HG03139 (cell line): Measurements from ENCODE around the gene C1orf167.
A peak's percentile ranks its signal among the peaks of the same experiment; 100 is the strongest.

ENCODE experiments used
- ATAC-seq: cut with Tn5 transposase; IDR thresholded peaks from one replicate; pipeline ENCODE4 v1.9.1; 2021; ENCODE audit not compliant: unreplicated experiment

Gene C1orf167, protein sequence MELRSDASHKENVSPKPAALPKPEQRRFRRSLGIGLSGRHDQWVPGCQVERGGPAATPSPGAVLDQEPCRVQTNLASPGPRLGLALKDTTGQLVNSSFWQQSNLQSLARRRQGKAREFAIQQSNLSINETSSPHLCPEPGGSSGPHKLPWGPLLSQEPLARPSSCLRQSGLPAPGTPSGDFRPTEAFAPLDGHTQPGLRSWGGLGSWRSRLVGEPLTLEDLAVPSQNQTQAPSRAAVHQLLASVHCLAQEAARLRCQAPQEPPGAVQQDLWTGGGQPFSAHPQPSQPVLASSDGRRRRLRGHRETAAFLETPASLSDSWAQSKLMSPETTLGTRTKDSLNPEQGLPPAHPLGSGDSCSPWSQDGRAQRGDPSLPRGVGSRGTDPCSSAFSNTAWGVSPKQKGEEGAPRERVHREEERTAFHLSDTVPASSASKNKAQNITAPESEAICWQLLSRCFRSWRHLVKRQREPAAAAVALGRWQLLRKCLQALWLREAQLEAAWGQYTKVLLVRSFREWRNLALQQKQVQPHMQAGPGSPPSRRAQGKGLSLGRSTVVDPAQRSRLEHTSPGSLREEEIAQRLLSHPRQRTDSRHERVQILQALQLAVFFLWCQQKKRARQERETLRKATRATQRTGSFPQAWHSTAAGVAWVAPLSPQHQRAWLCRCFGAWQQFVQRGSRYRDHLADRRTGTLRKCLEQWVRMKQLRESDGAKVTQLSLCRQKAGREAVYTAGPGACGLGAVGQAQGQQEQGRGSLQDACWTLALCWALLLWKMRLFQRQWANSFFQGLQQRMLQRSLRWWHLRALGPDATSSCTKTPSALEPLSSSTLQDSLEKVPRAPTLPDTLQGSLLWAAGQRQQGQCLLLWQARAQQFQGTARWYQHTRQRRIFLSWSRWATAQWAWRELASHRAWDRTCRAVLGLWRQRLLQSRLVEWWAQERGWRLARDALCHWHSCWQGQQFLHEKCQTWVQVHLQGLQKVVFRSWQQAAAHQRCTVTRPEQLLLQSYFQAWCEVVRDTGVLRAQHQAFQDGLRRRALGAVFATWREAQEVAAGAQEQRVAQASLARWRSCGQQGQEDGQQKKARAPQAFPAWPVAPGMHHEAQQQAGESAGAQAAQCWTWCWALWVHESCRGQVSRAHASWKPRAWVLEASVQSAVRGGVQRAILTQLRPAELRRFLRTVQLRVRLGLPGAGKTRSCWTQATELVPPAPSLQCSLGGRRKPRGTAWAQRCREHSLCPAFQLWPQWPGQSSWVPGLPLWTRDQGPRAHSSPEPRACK (N-terminal part only)

DNA sequence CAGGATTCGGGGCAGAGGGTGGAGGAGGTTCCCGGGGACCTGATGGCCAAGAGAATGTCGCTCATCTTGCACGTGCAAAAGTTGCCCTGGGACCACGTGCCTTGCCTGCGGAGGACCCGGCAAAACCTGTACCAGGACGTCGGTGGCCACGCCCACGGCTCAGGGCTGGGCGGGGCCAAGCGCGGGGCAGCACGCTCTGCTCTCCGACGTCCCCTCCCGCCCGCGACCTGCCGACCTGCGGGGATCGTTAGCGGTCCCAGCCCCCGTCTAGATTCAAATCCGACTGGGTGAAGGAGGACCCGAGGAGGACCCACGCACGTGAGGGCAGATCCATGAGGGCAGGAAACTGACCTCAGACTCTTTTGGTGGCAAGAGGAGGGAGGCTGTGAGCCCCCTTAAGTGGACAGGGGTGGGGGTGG, at the start of gene C1orf167:
Gene C1orf167, plus strand, starts transcription at position 206 of the 419 bp plus-strand sequence. CDS start 2,208 bp downstream, outside the sequence.
- ATAC-seq = no peak

DNA sequence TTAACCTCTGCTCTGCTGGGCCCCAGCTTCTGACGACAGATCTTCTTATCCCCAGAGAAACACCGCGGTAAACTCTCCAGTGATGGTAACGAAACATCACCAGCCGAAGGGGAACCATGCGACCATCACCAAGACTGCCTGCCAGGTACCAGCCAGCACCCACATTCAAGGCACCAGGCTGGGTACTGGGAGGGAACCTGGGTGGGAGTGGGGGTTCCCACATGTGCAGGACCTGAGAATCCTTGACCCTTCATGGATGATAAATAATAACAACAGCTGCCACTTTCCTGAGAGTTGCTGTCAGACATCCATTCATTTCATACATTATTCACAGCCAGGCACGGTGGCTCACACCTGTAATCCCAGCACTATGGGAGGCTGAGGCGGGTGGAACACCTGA, 49.7 kb upstream of the C1orf167 start:
- no peak for ATAC-seq

DNA sequence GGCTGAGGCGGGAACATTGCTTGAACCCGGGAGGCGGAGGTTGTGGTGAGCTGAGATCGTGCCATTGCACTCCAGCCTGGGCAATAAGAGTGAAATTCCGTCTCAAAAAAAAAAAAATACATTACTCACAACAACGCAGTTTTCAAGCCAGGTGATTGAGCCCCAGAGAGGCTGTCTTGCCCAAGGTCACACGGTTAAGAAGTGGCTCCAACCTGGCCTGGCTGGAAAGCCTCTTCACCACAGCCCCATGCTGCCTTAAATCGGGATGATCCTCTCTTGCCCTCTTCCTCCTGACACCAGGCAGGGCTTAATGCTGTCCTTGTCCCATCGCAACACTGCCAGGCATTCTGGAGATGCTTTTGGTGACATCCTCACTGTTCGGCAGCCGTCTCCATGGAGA, 48.9 kb upstream of the C1orf167 start:
- no peak for ATAC-seq

DNA sequence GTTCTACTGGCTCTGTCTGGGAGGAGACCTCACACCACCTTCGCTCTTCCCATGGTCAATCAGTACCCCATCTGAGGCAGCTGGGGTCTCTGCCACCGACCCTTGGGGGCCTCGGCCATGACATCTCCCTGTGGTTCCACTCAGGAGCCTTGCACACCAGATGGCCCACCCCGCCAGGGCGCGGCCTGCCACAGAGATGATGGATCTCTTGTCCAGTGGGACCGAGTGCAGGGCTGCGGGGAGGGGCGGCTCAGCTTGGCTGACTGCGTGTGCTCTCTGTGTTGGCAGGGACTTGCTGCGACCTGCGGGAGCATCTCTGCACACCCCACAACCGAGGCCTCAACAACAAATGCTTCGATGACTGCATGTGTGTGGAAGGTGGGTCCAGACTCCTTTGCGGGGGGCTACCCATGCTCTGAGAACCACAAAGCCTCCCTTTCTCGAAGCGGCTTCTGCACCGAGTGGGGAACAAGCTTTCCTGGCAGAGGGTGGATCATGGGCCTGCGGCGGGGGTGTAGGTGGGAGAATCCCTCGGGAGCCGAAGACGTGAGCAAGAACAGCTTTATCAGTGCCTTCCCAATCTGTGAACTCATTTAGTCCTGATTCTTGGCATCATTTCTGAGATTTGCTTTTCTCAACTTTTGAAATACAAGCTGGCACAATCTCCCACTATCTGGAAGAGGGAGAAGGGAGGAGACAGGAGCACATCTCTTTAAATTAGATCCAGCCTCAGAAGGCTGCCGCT, 47.0 kb upstream of the C1orf167 start:
- ATAC-seq = no peak

DNA sequence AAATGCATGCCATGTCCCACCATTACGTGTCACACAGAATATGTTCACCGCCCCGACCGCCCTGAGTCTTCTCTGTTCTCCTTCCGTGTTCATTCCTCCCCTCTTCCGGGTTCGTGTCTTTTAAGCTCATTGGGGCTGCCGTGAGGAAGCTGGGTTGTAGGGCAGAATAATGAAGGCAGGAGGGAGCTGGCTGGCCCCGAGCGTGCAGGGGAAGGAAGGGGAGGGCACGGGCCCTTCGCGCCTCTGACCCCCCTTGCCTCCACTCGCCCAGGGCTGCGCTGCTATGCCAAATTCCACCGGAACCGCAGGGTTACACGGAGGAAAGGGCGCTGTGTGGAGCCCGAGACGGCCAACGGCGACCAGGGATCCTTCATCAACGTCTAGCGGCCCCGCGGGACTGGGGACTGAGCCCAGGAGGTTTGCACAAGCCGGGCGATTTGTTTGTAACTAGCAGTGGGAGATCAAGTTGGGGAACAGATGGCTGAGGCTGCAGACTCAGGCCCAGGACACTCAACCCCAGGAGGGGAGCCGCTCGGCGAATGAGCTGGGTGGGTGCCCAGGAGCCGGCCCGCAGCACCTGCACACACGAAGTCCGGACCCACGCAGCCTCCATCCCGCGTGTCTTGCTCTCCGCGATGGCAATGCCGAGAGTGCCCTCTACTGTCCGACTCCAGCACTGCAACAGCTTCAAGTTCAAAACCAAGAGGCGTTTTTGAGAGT, 42.5 kb upstream of the C1orf167 start:
- ATAC-seq = no peak

DNA sequence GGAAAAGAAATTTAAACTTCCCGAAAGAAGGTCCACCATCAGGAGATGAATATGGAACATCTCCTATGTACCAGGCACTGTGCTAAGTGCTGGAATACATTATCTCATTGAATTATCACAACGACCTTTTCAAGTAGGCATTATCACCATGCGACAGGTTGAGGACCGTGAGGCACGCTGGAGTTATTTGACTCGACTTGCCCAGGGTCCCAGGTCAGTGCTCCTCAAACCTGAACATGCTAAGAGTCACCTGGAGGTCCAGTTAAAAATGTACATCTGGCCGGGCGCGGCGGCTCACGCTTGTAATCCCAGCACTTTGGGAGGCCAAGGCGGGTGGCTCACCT, 42.0 kb upstream of the C1orf167 start:
- no peak for ATAC-seq

DNA sequence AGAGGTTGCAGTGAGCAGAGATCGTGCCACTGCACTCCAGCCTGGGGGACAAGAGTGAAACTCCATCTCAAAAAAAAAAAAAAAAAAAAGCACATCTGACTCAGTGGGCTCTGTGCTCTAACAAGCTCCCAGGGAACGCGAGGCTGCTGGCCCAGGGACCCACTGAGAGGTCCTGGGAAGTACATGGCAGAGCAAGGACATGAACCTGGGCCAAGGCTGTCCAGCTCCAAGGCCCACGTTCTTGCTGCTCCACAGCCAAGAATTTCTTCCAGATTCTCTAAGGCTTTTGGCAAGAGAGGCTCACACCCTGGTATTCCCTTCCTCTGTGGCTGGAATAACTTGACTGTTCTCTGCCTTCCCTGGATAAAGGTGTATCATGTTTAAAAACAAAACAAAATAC, 41.5 kb upstream of the C1orf167 start:
- no peak for ATAC-seq

DNA sequence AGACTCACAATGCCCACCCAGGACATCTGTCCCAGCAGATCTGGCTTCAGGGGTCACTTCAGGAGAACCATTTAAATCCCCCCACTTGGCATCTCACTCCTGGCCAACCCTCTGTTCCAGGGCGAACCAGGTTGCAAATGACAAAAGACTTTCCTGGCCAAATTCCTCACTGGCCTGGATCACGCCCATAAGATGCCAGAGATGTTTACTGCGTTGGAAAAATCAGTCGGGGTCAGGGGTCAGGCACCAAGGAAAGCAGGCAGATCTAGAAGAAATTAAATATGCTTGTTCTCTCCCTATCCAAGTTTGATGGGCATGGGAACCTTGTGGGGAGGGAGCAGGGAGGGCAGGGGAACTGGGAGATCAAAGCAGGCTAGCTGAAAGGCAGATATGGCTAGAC, 40.7 kb upstream of the C1orf167 start:
- no peak for ATAC-seq

DNA sequence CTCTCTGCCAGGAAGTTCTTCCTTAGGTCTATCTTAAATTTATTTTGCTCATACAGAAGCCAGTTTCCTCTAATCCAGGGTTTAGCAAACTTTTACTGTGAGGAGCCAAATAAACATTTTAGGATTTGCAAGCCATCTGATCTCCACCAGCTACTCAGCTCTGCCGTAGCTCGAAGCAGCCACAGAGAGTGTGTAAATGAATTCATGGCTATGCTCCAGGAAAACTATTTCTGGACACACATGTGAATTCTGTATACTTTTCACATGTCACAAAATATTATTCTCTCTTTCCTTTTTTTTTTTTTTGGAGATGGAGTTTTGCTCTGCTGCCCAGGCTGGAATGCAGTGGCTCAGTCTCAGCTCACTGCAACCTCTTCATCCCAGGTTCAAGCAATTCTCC, 39.5 kb upstream of the C1orf167 start:
- no peak for ATAC-seq

DNA sequence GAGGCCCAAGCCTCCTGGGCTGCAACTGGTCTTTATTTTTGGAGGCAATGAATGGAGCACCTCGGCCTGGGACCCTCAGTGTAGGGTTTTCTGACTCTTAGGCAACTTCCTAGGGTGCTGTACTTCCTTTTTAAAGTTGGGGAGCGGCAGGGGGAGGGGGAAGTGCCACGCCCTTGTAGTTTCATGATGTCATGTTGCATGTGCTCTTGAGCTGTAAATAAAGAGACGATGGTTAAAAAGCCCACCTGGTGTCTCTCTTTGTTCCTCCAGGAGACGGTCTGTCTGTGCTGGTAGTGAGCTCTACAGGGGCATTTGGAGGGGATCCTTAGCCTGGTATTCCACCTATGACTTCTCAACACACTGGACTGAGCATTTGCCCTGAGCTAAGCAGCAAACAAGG, 36.4 kb upstream of the C1orf167 start:
- no peak for ATAC-seq

DNA sequence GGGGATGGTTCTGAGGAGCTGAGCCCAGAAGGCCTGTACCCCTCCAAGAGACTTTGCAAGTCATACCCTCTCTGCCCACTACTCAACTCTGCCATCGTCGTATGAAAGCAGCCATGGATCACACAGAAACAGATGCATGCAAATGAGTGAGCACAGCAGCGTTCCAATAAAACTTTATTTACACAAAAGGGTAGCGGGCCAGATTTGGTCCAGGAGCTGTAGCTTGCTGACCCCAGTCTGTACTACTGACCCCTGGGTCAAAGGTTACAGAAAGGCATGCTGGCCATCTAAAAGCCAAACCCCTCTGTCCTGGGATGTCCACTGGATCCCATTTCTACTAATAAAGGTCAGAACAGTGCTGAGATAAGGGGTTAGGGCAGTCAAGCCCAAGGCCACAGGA, 34.9 kb upstream of the C1orf167 start:
- no peak for ATAC-seq

DNA sequence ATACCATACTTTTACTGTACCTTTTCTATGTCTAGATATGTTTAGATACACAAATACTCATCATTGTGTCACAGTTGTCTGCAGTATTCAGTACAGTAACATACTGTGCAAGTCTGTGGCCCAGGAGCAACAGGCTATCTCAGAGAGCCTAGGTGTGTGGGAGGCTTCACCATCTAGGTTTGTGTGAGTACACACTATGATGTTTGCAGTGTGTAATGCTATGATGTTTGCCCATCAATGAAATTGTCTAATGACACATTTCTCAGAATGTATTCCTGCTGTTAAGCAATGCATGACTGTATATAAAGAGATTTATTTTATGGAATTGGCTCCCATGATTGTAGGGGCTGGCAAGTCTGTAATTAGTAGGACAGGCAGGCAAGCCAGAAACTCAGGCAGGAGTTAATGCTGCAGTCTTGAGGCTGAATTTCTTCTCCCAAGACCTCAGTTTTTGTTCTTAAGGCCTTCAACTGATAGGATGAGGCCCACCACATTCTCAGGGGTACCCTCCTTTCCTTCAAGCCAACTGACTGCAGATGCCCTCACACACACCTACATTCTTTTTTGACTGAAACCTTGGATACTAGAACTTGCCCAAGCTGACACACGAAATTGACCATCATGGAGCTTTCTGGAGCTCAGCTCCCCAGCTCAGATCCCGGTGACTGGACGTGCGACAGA, 33.7 kb upstream of the C1orf167 start:
- ATAC-seq = no peak

DNA sequence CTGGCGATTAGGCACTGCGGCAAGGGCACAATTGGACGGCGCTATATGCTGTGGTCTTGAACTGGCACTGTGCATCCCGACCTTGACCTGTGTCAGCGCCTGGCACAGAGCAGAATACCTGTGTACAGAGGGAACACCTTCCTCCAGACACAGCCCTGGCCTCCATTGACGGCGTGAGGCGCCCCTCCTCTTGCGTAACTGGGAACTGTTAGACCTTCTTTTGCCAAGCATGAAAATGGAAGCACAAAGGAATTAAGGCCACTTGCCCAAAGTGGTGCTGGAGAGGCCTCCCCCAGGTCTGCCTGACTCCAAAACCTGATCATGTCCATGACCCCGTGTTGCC, 32.9 kb upstream of the C1orf167 start:
- ATAC-seq = no peak

DNA sequence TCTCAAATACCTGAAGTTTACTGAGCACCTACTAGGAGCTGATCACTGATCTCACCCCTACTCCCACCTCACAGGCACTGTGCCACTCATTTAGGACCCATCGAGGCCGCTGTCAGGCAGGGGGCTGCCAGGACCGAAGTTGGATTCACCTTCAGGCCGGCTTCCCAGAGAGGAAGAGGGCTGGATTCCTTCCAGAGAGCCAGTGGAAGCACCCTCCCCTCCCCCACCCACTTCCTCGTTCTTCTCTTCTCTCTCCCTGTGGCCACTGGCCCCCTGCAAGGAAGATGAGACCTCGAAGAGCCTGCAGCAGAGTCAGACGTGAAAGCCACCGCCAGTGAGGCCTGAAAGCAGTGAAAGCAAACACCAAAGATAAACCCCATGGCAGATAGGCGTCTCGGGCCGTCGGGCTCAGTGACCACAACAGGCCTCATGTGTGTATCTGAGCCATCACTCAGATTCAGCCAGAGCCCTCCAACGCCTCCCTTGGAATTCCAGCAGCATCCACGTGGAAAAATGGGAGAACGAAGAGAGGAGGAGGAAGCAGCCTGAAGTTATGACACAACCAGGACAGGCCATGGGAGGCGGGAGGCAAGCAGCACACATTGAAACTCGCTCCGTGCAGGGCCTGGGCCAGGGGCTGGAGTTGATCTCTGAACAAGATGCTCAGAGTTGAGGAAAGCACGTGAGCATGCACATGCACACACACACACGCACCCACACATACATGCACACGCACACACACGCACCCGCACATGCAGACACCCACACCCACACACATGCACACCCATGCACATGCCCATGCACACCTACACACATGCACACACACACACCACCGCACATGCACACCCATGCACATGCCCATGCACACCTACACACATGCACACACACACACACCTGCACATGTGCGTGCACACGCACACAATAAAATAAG, 32.2 kb upstream of the C1orf167 start:
- no peak for ATAC-seq

DNA sequence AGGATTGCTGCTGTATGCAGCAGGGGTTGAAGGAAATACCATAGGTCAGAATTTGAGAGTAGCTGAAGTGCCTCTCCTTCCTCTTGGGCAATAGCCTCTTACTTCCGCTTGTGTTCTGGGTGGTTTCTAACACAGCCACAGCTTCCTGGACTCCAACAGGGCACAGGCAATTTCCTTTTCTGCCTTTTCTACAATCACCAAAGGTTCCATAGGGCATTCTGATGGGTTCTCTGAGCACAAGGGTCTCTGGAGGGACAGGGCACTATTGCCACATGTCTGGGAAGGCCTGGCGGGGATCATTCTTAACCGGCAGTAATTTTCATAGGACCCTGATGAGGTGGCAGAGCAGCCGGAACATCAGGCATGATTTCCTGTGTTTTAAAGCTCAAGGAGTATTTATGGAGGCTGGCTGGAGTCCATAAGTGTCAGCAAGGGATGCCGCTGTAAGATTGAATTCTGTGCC, 31.5 kb upstream of the C1orf167 start:
- ATAC-seq = peak; percentile 50

DNA sequence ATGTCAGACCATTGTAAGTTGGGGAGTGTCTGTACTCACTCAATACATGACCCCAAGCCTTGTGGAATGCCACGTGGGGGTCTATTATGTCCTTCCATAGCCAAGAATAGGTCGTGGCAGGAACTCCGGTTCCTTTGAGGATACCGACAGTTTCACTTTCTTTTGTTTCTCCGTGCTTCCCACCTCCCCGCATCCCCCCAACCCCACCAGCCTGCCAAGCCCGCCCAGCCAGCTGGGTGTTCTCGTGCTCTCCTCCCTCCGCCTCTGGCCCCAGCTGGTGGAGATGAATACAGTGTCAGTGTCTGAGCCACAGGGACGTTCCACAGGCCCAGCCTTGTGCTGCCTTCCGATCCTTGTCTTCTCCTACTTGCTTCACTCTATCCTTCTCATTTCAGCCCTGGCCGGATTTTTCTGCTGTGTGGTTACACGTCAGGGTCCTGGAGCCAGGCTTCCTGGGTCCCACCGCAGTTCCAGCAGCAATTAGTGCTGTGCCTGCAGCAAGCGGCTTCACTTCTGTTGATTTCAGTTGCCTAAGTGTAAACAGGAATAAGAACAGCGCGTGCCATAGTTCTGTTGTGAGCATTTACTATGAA, 30.2 kb upstream of the C1orf167 start:
- ATAC-seq = no peak

DNA sequence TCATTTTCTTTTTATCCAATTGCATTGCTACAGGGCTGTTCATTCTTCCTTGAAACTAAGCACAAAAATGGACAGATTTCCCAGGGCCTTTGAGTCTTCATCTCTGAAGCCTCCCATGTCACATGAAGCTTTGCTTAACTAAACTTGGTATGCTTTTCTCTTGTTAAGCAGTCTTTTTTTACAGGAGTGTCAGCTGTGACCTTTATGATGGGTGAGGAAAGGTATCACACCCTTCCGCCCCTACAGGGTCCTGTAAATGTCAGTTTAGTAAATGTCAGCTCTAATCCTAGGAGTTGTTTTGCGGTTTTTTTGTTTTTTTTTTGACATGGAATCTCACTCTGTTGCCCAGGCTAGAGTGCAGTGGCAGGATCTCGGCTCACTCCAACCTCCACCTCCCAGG, 28.7 kb upstream of the C1orf167 start:
- ATAC-seq = no peak

DNA sequence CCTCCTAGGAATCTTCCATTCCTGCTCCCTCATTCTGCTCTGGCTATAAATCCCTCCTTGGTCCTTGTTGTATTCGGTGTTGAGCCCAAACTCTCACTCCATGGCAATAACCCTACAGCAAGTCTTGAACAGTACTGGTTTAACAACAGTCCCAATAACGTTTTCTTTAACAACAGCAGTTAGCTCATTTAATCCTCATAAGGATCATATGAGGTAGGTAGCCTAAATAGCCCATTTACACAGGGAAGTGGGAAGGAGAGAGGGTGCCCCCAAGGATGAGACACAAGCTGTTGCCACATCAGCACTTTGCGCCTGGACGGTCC, 26.5 kb upstream of the C1orf167 start:
- ATAC-seq = no peak
